ENCODE data around the gene PTPRN2. TPM values are rescaled to one million over a fixed set of nuclear protein-coding genes. Genes with fewer than 3 reads are reported as not detected.
"Not testable (repeated sequence)": the region's sequence is repeated elsewhere in the genome, so short reads cannot be mapped to it uniquely, and the experiment has no call there.

The PTPRN2 gene
- total RNA-seq: 1 to 10 TPM; 2.0 to 9.5 (median 2.6) TPM

DNA sequence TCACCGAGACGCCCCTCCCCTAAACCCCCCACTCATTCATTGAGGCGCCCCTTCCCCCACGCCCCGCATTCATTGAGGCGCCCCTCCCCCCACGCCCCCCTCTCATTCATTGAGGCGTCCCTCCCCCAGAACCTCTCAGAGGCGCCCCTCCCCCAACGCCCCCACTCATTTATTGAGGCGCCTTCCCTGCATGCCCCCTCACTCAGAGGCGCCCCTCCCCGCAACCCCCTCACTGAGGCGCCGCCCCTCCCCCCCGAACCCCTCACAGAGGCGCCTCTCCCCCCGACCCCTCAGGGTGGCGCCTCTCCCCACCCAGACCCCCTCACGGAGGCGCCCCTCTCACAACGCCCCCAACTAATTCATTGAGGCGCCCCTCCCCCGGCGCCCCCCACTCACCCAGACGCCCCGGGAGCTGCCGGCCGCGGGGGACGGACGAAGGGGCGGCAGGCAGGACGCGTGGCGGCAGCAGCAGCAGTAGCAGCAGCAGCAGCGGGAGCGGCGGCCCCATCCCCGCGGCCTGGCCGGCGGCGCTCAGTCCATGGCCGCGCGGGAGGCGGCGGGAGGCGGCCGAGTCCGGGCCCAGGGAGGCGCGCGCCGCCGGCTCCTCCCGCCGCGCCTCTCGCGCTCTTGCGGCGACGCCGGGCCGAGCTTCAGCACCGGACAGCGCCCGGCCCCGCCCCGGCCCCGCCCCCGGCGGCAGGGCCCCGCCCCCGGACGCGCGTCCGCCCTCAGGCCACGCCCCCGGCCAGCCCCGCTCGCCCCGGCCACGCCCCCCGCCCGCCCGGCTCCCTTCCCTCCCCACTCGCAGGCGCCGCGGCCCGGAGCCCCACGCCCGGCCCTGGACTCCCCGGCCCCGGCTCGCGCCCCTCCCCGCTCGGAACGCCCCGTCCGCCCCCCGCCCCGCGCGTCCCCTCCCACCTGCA is at the start of gene PTPRN2:
TSS of gene PTPRN2 (minus strand) at position 662 of the 923 bp plus-strand sequence.
- ATAC-seq (ENCODE audit: low FRiP score) (peak; percentile 82), DNase-seq (ENCODE audit: low spot score) (no peak)
- TF ChIP-seq, protein P1, sequence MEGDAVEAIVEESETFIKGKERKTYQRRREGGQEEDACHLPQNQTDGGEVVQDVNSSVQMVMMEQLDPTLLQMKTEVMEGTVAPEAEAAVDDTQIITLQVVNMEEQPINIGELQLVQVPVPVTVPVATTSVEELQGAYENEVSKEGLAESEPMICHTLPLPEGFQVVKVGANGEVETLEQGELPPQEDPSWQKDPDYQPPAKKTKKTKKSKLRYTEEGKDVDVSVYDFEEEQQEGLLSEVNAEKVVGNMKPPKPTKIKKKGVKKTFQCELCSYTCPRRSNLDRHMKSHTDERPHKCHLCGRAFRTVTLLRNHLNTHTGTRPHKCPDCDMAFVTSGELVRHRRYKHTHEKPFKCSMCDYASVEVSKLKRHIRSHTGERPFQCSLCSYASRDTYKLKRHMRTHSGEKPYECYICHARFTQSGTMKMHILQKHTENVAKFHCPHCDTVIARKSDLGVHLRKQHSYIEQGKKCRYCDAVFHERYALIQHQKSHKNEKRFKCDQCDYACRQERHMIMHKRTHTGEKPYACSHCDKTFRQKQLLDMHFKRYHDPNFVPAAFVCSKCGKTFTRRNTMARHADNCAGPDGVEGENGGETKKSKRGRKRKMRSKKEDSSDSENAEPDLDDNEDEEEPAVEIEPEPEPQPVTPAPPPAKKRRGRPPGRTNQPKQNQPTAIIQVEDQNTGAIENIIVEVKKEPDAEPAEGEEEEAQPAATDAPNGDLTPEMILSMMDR (IDR thresholded peaks at IDR 0.05): no peak

DNA sequence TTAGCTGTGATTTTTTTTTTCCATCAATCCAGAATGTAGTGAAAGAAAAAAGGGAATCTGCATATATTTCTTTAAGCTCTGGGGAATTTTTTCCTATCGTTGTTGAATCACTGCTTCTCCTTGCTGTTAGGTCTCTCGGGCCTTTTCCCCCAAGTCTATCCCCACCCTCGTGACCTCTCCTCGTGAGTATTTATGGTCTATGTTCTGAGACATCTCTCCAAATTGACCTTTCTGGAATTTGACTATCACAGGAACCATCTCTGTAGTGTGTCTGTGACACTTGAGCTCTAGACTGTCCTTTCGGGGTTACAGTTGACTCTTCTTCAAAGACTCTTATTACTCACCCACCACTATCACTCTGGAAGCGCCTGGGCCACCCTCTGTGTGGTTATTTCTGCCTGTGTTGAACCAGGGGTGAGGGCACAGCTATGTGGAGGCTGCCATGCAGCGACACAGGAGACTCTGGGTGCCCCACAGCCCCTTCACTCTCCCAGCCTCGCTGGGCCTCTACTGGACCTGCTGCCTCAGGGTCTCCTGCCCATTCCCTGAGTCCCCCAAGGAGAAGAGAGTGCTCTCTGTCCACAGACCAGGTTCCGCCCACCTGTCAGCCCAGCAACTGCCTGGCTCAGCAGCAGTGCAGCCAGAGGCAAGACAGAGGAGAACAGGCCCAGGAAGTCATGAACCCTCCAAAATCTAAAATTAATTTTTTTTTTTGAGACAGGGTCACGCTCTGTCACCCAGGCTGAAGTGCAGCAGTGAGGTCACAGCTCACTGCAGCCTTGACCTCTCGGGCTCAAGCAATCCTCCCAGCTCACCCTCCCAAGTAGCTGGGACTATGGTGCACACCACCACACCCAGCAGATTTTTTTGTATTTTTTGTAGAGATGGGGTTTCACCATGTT is 45.7 kb upstream of the PTPRN2 start:
- TF ChIP-seq, protein P1 (IDR thresholded peaks at IDR 0.05): no peak
- DNase-seq (ENCODE audit: low spot score) (no peak), ATAC-seq (ENCODE audit: low FRiP score) (peak; percentile 34)

DNA sequence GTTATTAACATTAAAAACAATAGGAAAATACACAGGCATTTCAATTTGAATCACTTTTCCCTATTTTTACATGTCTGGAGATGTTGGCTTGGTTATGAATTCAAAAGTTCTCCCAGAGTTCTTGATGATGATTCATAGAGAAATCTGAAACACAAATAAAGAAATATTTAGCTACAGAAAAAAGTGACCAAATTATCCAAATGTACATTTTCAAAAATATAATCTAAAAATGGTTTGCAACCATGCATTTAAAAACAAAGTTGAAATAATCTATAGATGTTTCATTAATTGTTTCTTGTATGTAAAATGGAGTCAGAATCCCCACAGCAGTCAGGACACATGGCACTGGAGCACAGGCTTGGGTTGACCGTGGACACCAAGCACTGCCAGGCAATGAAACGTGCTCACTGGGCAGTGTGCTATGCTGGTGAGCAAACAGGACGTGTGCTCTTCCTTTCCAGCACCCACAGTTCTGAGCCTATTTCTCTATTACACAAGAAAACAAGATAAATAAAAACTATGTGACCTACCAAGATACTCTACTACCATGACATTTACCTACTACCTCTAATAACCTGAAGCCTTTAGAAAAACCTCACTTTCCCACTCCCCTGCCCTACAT is 44.1 kb upstream of the PTPRN2 start:
- TF ChIP-seq, protein P1 (IDR thresholded peaks at IDR 0.05): no peak
- no peak for DNase-seq (ENCODE audit: low spot score)
- no peak for ATAC-seq (ENCODE audit: low FRiP score)

DNA sequence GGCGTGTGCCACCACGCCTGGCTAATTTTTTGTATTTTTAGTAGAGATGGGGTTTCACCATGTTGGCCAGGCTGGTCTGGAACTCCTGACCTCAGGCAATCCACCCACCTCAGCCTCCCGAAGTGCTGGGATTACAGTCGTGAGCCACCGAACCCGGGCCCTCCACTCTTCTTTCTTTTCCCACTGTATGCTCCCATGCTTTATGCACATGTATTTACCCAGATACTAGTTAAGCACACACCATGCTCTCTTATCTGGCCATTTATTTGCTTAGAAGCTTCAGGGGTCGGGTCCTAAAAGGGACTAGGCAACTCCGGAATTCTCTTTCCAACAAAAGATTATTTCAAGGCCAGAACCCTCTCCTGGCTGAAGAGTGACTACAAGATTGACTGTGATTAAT is 38.7 kb upstream of the PTPRN2 start:
- DNase-seq (ENCODE audit: low spot score); ATAC-seq (ENCODE audit: low FRiP score): not testable (repeated sequence)

DNA sequence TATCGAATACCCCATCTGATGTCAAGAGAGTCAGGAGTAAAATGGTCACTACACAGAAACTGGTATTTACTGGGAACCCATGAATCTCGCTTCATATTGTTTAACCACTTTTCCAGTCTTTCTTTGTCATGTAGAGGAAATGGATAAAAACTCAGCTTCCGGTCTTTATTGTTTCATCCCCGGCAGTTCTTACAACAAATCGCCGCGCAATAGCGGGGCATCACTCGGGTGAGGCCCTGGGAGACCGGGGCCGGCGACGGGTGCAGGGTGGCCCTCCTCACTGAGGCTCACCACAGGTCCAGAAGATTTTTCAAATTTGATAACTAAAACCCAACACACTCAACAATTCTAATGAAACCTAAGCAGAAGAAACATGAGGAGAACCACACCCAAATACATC is 35.6 kb upstream of the PTPRN2 start:
- DNase-seq (ENCODE audit: low spot score) (no peak), ATAC-seq (ENCODE audit: low FRiP score) (no peak)
- TF ChIP-seq, protein P1 (IDR thresholded peaks at IDR 0.05): no peak

DNA sequence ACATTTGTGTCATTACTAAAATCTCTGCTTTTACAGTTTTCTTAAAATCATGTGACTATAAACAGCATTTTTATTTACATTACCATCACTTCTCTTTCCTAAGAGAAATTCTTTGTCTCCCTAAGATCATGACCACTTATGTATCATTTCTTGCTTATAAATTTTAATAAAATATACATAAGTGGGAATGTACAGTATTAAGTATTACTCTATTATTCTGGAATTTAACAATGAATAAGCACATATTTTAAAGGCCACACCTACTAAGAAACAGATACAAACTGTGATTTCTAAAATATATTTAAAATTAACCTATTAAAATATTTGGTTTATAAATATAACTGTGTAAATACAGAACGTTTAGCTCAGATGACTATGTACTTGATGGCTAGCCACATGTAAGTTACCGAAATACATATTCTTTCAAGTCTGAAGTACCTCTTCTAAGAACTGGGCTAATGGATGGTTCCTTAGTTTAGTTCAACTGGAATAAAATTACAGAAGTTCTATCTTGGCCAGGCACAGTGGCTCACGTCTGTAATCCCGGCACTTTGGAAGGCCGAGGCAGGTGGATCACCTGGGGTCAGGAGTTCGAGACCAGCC is 33.3 kb upstream of the PTPRN2 start:
- ATAC-seq (ENCODE audit: low FRiP score) (no peak), DNase-seq (ENCODE audit: low spot score) (no peak)
- TF ChIP-seq, protein P1 (IDR thresholded peaks at IDR 0.05): no peak

Data from omental fat pad (tissue), 4 donors.